Measurements from ENCODE around the gene HES3.

HES3 gene

DNA sequence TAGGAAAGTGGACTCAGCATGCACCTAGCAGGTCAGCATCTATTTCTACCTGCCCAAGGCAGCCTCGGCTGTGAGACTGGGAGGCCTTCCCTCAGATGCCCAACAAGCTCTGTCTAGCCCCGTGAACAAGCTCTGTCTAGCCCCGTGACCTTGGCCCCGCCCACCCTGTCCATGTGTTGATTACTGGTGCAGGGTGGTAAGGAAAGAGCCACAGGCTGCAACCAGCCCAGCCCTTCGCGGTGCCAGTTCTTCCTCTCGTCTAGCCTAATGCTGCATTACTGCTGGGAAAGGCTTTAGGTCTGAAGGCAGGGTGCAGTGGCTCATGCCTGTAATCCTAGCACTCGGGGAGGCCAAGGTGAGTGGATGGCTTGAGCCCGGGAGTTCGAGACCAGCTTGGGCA, 14.7 kb downstream of the HES3 start:
- Histone ChIP-seq H3F3A (ENCODE audit: insufficient read depth) (no peaks in the 10 kb centered on the region), H3K9me3 (ENCODE audit: insufficient read depth, low read length) (no peaks in the 10 kb centered on the region), H3K4me2 (ENCODE audit: low read depth, low read length, poor library complexity, severe bottlenecking) (no peak overlapping the region), H2AFZ (ENCODE audit: low read depth, low read length, severe bottlenecking) (no peak overlapping the region), H3K36me3 (ENCODE audit: low read length) (no peaks in the 10 kb centered on the region), H3K4me3 (ENCODE audit: insufficient read depth, low read length, poor library complexity, severe bottlenecking) (no peak overlapping the region), H3K9me2 (replicated peaks; ENCODE audit: insufficient read depth, low read length) (no peaks in the 10 kb centered on the region), H3K27ac (ENCODE audit: low read depth, low read length) (no peak overlapping the region), H3K9ac (ENCODE audit: low read length) (no peak overlapping the region), H3K79me2 (ENCODE audit: insufficient read depth, low read length) (no peaks in the 10 kb centered on the region), H4K20me1 (ENCODE audit: low read depth, low read length) (no peaks in the 10 kb centered on the region), H3K27me3 (ENCODE audit: low read length) (no peaks in the 10 kb centered on the region)
- TF ChIP-seq CTCF (IDR thresholded peaks at IDR 0.05; ENCODE audit: insufficient read depth, low read length, poor library complexity, severe bottlenecking) (no peak), EZH2phosphoT487 (conservative IDR thresholded peaks at IDR 0.05; ENCODE audit: low read length) (no peak)

DNA sequence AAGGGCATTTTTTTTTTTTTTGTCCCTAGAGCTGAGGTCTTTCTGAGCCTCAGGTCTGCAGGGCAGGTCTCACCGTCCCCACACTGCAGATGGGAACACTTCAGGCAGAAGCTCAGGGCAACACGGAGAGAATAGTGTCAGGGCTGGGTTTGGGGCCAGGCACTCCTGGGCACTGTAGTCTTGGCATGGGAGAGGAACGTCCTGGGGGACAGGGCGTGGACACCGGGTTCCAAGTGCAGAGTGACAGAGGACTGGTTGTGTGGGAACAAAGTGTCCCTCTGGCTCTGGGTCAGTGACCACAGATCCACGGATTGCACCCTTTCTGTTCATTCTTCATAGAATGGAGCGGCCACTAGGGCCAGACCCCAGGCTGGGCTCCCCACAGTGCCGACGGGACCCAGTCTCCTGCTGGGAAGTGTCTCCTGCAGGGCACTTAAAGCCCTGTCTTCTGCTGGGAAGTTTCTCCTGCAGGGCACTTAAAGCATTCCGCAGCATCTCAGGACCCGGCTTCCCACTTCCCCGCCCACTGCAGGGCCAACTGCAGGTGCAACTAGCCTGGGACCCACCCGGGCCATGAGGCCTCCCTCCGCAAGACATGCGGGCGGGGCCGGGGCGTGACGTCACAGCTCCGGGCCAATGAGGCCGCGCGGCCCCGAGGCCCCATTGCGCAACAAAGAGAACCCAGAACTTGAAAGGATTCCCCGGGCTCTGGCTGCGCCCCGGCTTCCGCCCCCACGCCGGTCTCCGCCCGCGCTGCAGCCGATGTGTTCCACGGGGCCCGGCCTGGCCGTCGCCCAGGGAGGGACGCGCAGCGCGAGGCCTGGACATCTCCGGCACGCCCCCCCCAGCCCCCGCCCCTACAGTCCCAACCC, 15.7 kb downstream of the HES3 start:
- peak overlapping the region; percentile 74 for H2AFZ ChIP-seq (ENCODE audit: low read depth, low read length, severe bottlenecking)
- H3K9ac ChIP-seq (ENCODE audit: low read length), result peak overlapping the region; percentile 51; the same call in 1 of the 2 replicates
- TF ChIP-seq CTCF (IDR thresholded peaks at IDR 0.05; ENCODE audit: insufficient read depth, low read length, poor library complexity, severe bottlenecking) (no peak), EZH2phosphoT487 (conservative IDR thresholded peaks at IDR 0.05; ENCODE audit: low read length) (no peak)
- H3F3A ChIP-seq (ENCODE audit: insufficient read depth), result no peaks in the 10 kb centered on the region
- H3K9me3 ChIP-seq (ENCODE audit: insufficient read depth, low read length), result no peaks in the 10 kb centered on the region
- H3K79me2 ChIP-seq (ENCODE audit: insufficient read depth, low read length), result no peaks in the 10 kb centered on the region
- no peak overlapping the region for H3K27ac ChIP-seq (ENCODE audit: low read depth, low read length)
- no peaks in the 10 kb centered on the region for H3K36me3 ChIP-seq (ENCODE audit: low read length)
- no peaks in the 10 kb centered on the region for H3K27me3 ChIP-seq (ENCODE audit: low read length)
- H4K20me1 ChIP-seq (ENCODE audit: low read depth, low read length), result no peaks in the 10 kb centered on the region
- H3K4me2 ChIP-seq (ENCODE audit: low read depth, low read length, poor library complexity, severe bottlenecking), result peak overlapping the region; percentile 64
- peak overlapping the region; percentile 67 for H3K4me3 ChIP-seq (ENCODE audit: insufficient read depth, low read length, poor library complexity, severe bottlenecking)
- H3K9me2 ChIP-seq (replicated peaks; ENCODE audit: insufficient read depth, low read length), result no peaks in the 10 kb centered on the region

GRCh38 chr1:6260433-6260934, 16.5 kb downstream of the HES3 start:
- Histone ChIP-seq H2AFZ (ENCODE audit: low read depth, low read length, severe bottlenecking) (peak overlapping the region; percentile 74), H3K4me3 (ENCODE audit: insufficient read depth, low read length, poor library complexity, severe bottlenecking) (peak overlapping the region; percentile 67), H3K27me3 (ENCODE audit: low read length) (no peaks in the 10 kb centered on the region), H3K9me2 (replicated peaks; ENCODE audit: insufficient read depth, low read length) (no peaks in the 10 kb centered on the region), H3K4me2 (ENCODE audit: low read depth, low read length, poor library complexity, severe bottlenecking) (peak overlapping the region; percentile 64), H3K79me2 (ENCODE audit: insufficient read depth, low read length) (no peaks in the 10 kb centered on the region), H3K36me3 (ENCODE audit: low read length) (no peaks in the 10 kb centered on the region), H3F3A (ENCODE audit: insufficient read depth) (no peaks in the 10 kb centered on the region), H3K27ac (ENCODE audit: low read depth, low read length) (no peak overlapping the region), H3K9me3 (ENCODE audit: insufficient read depth, low read length) (no peaks in the 10 kb centered on the region), H3K9ac (ENCODE audit: low read length) (peak overlapping the region; percentile 51), H4K20me1 (ENCODE audit: low read depth, low read length) (no peaks in the 10 kb centered on the region)
- TF ChIP-seq EZH2phosphoT487 (conservative IDR thresholded peaks at IDR 0.05; ENCODE audit: low read length) (no peak), CTCF (IDR thresholded peaks at IDR 0.05; ENCODE audit: insufficient read depth, low read length, poor library complexity, severe bottlenecking) (no peak)
